ENCODE measurements around the gene DCAF8L1. TPM values are rescaled to one million over a fixed set of nuclear protein-coding genes. Genes with fewer than 3 reads are reported as not detected.
"Not testable (repeated sequence)": the region's sequence is repeated elsewhere in the genome, so short reads cannot be mapped to it uniquely, and the experiment has no call there.

DCAF8L1 gene
- total RNA-seq, 1 donor from 2014 or later, result not detected

DNA sequence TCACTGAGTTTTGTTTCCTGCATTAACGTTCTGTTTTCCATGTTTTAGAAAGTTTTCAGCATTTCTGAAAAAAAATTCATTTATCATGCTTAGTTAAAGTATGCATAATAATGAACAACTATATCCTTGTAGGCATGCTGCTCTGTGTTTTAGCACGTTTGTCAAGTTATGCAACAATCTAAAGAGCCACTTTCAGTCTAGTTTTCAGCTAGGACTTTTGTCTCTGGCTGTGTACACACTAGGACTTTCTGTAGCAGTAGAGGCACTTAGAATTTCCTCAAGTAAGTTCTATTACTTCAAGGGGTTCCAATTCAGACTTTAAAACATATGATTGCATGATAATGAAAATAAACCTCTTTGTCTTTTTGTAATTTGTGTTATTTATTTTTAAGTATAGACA lies 12.4 kb downstream of the DCAF8L1 start:
- Histone ChIP-seq H3K4me1 (no peaks in the 10 kb centered on the region), H3K36me3 (no peaks in the 10 kb centered on the region), H3K27ac (no peak overlapping the region), H3K27me3 (no peaks in the 10 kb centered on the region), H3K4me3 (no peak overlapping the region), H3K9me3 (no peaks in the 10 kb centered on the region)
- DNase-seq (ENCODE audit: low spot score in 2 of 2), result no peak
- TF ChIP-seq CTCF (IDR thresholded peaks at IDR 0.05), result no peak
- intact Hi-C loops (cut with DNase I), result no loop called here

GRCh38 chrX:27968352-27968751 lies 12.9 kb downstream of the DCAF8L1 start:
- Histone ChIP-seq H3K27me3 (no peaks in the 10 kb centered on the region), H3K27ac (no peak overlapping the region), H3K36me3 (no peaks in the 10 kb centered on the region), H3K4me1 (no peaks in the 10 kb centered on the region), H3K9me3 (no peaks in the 10 kb centered on the region), H3K4me3 (no peak overlapping the region)
- DNase-seq (ENCODE audit: low spot score in 2 of 2), result no peak
- TF ChIP-seq CTCF (IDR thresholded peaks at IDR 0.05), result no peak
- intact Hi-C loops (cut with DNase I), result no loop called here

DNA sequence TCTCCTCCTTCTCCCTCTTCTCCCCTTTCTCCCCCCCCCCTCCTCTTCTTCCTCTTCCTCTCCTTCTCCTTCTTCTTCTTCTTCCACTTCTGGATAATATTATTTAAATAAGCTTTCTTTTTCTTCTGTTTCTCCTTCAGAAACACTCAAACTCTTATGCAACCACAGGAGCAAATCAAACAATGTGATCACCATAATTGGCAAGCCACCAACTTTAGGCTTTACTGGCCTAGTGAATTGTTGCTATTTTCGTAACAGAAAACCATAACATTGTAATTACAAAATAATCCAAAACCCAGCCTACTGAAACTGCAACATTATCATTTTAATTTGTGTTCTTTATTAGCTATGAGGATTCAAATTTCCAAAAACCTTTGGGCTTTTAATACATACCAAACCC lies 14.3 kb downstream of the DCAF8L1 start:
- Histone ChIP-seq H3K27ac (no peak overlapping the region), H3K4me1 (no peaks in the 10 kb centered on the region), H3K9me3 (no peaks in the 10 kb centered on the region), H3K27me3 (no peaks in the 10 kb centered on the region), H3K36me3 (no peaks in the 10 kb centered on the region), H3K4me3 (no peak overlapping the region)
- TF ChIP-seq CTCF (IDR thresholded peaks at IDR 0.05), result no peak
- intact Hi-C loops (cut with DNase I), result no loop called here
- DNase-seq (ENCODE audit: low spot score in 2 of 2), result no peak

GRCh38 chrX:27966492-27966891 lies 14.8 kb downstream of the DCAF8L1 start:
- H3K4me3 ChIP-seq, result no peak overlapping the region
- H3K9me3 ChIP-seq, result no peaks in the 10 kb centered on the region
- H3K27me3 ChIP-seq, result no peaks in the 10 kb centered on the region
- H3K4me1 ChIP-seq, result no peaks in the 10 kb centered on the region
- TF ChIP-seq CTCF (IDR thresholded peaks at IDR 0.05), result no peak
- no peaks in the 10 kb centered on the region for H3K36me3 ChIP-seq
- H3K27ac ChIP-seq, result no peak overlapping the region
- intact Hi-C loops (cut with DNase I), result no loop called here
- no peak for DNase-seq (ENCODE audit: low spot score in 2 of 2)

DNA sequence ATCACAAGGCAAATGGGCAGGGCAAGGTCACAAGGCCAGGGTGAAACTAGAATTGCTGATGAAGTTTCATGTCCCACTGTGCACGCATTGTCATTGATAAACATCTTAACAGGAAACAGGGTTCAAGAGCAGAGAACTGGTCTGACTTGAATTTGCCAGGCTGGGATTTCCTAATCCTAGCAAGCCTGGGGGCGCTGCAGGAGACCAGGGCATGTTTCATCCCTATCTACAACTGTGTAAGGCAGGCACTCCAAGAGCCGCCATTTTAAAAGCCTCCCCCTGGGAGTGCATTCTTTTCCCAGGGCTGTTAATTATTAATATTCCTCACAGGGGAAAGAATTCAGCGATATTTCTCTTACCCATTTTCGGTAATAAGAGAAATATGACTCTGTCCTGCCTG lies 15.9 kb downstream of the DCAF8L1 start:
- H3K36me3 ChIP-seq; intact Hi-C loops (cut with DNase I); H3K27ac ChIP-seq; DNase-seq (ENCODE audit: low spot score in 2 of 2); H3K4me3 ChIP-seq; H3K4me1 ChIP-seq; H3K9me3 ChIP-seq; H3K27me3 ChIP-seq: not testable (repeated sequence)

DNA sequence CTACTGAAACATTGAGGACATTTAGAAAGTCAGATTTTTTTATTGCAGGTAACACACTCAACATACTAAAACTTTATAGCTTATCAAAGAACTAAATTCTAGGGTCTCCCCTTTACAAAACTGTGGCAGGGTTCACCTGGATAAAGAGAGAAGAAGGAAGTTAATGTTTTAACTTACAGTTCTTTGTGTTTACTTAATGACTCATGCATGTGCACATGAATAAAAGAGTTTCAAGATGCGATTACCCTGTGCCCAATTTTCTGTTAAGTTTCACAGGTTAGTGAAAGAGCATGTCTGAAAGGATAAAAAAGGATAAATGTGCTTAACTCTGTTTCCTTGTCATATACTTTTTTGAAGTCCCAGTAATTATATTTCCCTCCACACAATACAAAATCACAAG lies 16.8 kb downstream of the DCAF8L1 start:
- Histone ChIP-seq H3K27ac (no peak overlapping the region), H3K4me1 (no peaks in the 10 kb centered on the region)

GRCh38 chrX:27960410-27960809 lies 20.8 kb downstream of the DCAF8L1 start:
- H3K27me3 ChIP-seq; DNase-seq (ENCODE audit: low spot score in 2 of 2); H3K4me3 ChIP-seq; H3K4me1 ChIP-seq; H3K27ac ChIP-seq; H3K9me3 ChIP-seq; intact Hi-C loops (cut with DNase I); H3K36me3 ChIP-seq: not testable (repeated sequence)

More for the DNA sequence above, 16.8 kb downstream of the DCAF8L1 start:
- no peak for DNase-seq (ENCODE audit: low spot score in 2 of 2)
- H3K36me3 ChIP-seq, result no peaks in the 10 kb centered on the region
- TF ChIP-seq CTCF (IDR thresholded peaks at IDR 0.05), result no peak
- H3K4me3 ChIP-seq, result no peak overlapping the region
- intact Hi-C loops (cut with DNase I), result no loop called here
- no peaks in the 10 kb centered on the region for H3K27me3 ChIP-seq
- no peaks in the 10 kb centered on the region for H3K9me3 ChIP-seq

All from ascending aorta (tissue), 2 donors.